Measurements from ENCODE around the gene SENP1.

The SENP1 gene

GRCh38 chr12:48092611-48093010, 13.3 kb downstream of the SENP1 start:
- TF ChIP-seq CTCF (conservative IDR thresholded peaks at IDR 0.05; ENCODE audit: low read depth, low read length), result no peak
- DNase-seq (ENCODE audit: low read depth), result peak; percentile 48

GRCh38 chr12:48086327-48086726, 19.6 kb downstream of the SENP1 start:
- no peak overlapping the region for H3K4me3 ChIP-seq (ENCODE audit: low read depth, low read length)
- no peak for DNase-seq (ENCODE audit: low read depth)
- no peak for TF ChIP-seq CTCF (conservative IDR thresholded peaks at IDR 0.05; ENCODE audit: low read depth, low read length)

More at GRCh38 chr12:48092611-48093010, 13.3 kb downstream of the SENP1 start:
- no peak overlapping the region for H3K4me3 ChIP-seq (ENCODE audit: low read depth, low read length)

- DNase-seq (ENCODE audit: low read depth), result no peak
- no peak for TF ChIP-seq CTCF (conservative IDR thresholded peaks at IDR 0.05; ENCODE audit: low read depth, low read length)
- no peak overlapping the region for H3K4me3 ChIP-seq (ENCODE audit: low read depth, low read length)
Observed at GRCh38 chr12:48084841-48085460, 20.9 kb downstream of the SENP1 start.

GRCh38 chr12:48084066-48084465, 21.8 kb downstream of the SENP1 start:
- DNase-seq (ENCODE audit: low read depth), result peak; percentile 62
- H3K4me3 ChIP-seq (ENCODE audit: low read depth, low read length), result no peak overlapping the region
- TF ChIP-seq CTCF (conservative IDR thresholded peaks at IDR 0.05; ENCODE audit: low read depth, low read length), result peak; percentile 41

- H3K4me3 ChIP-seq (ENCODE audit: low read depth, low read length), result no peak overlapping the region
- no peak for TF ChIP-seq CTCF (conservative IDR thresholded peaks at IDR 0.05; ENCODE audit: low read depth, low read length)
- no peak for DNase-seq (ENCODE audit: low read depth)
Observed at GRCh38 chr12:48080821-48081220, 25.1 kb downstream of the SENP1 start.

- DNase-seq (ENCODE audit: low read depth), result no peak
- TF ChIP-seq CTCF (conservative IDR thresholded peaks at IDR 0.05; ENCODE audit: low read depth, low read length), result no peak
- H3K4me3 ChIP-seq (ENCODE audit: low read depth, low read length), result no peak overlapping the region
Observed at GRCh38 chr12:48080285-48080684, 25.6 kb downstream of the SENP1 start.

GRCh38 chr12:48078901-48079300, 27.0 kb downstream of the SENP1 start:
- H3K4me3 ChIP-seq (ENCODE audit: low read depth, low read length), result no peak overlapping the region
- DNase-seq (ENCODE audit: low read depth), result peak; percentile 74
- no peak for TF ChIP-seq CTCF (conservative IDR thresholded peaks at IDR 0.05; ENCODE audit: low read depth, low read length)
